IPS DF 6.9 (cell line): Measurements from ENCODE around the gene PPP2R2B.

Experiments
- DNase-seq: peaks from one replicate; pipeline ENCODE4 v3.0.0-alpha.2; 2013; ENCODE audit warnings: low read depth, low spot score
- H3K27ac ChIP-seq: one replicate; pipeline ENCODE4 v1.5.1; 2013; ENCODE audit warnings: low read length, control low read depth
- H3K27me3 ChIP-seq: 2 replicates; pipeline ENCODE4 v1.6.1; 2013; ENCODE audit warnings: mild to moderate bottlenecking, low read length; ENCODE audit not compliant: control insufficient read depth, insufficient read depth
- H3K36me3 ChIP-seq: 2 replicates; pipeline ENCODE4 v1.6.1; 2013; ENCODE audit warnings: low read length; ENCODE audit not compliant: control insufficient read depth, insufficient read depth
- H3K4me1 ChIP-seq: 2 replicates; pipeline ENCODE4 v1.6.1; 2013; ENCODE audit warnings: low read length; ENCODE audit not compliant: control insufficient read depth, insufficient read depth
- H3K4me3 ChIP-seq: 2 replicates; pipeline ENCODE4 v1.5.1; 2013; ENCODE audit warnings: mild to moderate bottlenecking, low read length
- H3K9me3 ChIP-seq: 2 replicates; pipeline ENCODE4 v1.6.1; 2013; ENCODE audit warnings: low read length, inconsistent platforms; ENCODE audit not compliant: control insufficient read depth, insufficient read depth
- WGBS: extraction: QIAGEN DNeasy Blood & Tissue Kit; methylation state at CpG from one replicate; pipeline ENCODE4 v1.1.7; 2013; ENCODE audit warnings: mixed read lengths, missing lambda C conversion rate; ENCODE audit not compliant: insufficient read length, insufficient coverage; 5-methylcytosine and 5-hydroxymethylcytosine counted together

The PPP2R2B gene

GRCh38 chr5:146660376-146660960, 218.1 kb downstream of the PPP2R2B start:
- no peaks in the 10 kb centered on the region; the same call in 1 of the 2 replicates for H3K4me1 ChIP-seq
- H3K4me3 ChIP-seq, result no peak overlapping the region
- H3K36me3 ChIP-seq, result no peaks in the 10 kb centered on the region
- no CpG with 5 or more reads among the region's 3 CpGs for WGBS
- H3K9me3 ChIP-seq, result no peaks in the 10 kb centered on the region
- no peak for DNase-seq
- H3K27ac ChIP-seq, result no peak overlapping the region
- no peaks in the 10 kb centered on the region for H3K27me3 ChIP-seq

GRCh38 chr5:146659961-146660360, 218.6 kb downstream of the PPP2R2B start:
- no peak overlapping the region for H3K27ac ChIP-seq
- DNase-seq, result no peak
- no peaks in the 10 kb centered on the region for H3K27me3 ChIP-seq
- H3K9me3 ChIP-seq, result no peaks in the 10 kb centered on the region
- no peaks in the 10 kb centered on the region for H3K36me3 ChIP-seq
- no peaks in the 10 kb centered on the region; the same call in 1 of the 2 replicates for H3K4me1 ChIP-seq
- WGBS, result no CpG with 5 or more reads among the region's 3 CpGs
- H3K4me3 ChIP-seq, result no peak overlapping the region

GRCh38 chr5:146656703-146657102, 221.9 kb downstream of the PPP2R2B start:
- H3K27ac ChIP-seq, result no peak overlapping the region
- H3K4me3 ChIP-seq, result no peak overlapping the region
- H3K4me1 ChIP-seq, result no peaks in the 10 kb centered on the region; the same call in 1 of the 2 replicates
- no peaks in the 10 kb centered on the region for H3K9me3 ChIP-seq
- no peaks in the 10 kb centered on the region for H3K27me3 ChIP-seq
- DNase-seq, result no peak
- WGBS, result no CpG with 5 or more reads among the region's 7 CpGs
- H3K36me3 ChIP-seq, result no peaks in the 10 kb centered on the region

GRCh38 chr5:146653560-146653959, 225.0 kb downstream of the PPP2R2B start:
- Histone ChIP-seq H3K4me1 (no peaks in the 10 kb centered on the region), H3K4me3 (no peak overlapping the region), H3K27ac (no peak overlapping the region), H3K9me3 (no peaks in the 10 kb centered on the region), H3K36me3 (no peaks in the 10 kb centered on the region), H3K27me3 (no peaks in the 10 kb centered on the region)
- DNase-seq, result no peak
- WGBS, result no CpG with 5 or more reads among the region's 7 CpGs

- H3K4me3 ChIP-seq, result no peak overlapping the region
- no CpG with 5 or more reads among the region's 1 CpG for WGBS
- no peaks in the 10 kb centered on the region for H3K4me1 ChIP-seq
- no peaks in the 10 kb centered on the region for H3K36me3 ChIP-seq
- no peak overlapping the region for H3K27ac ChIP-seq
- H3K9me3 ChIP-seq, result no peaks in the 10 kb centered on the region
- no peaks in the 10 kb centered on the region for H3K27me3 ChIP-seq
- no peak for DNase-seq
Observed at GRCh38 chr5:146652547-146652946, 226.0 kb downstream of the PPP2R2B start.

- no peak overlapping the region for H3K27ac ChIP-seq
- H3K9me3 ChIP-seq, result no peaks in the 10 kb centered on the region
- H3K4me1 ChIP-seq, result no peaks in the 10 kb centered on the region
- H3K36me3 ChIP-seq, result no peaks in the 10 kb centered on the region
- DNase-seq, result no peak
- H3K27me3 ChIP-seq, result no peaks in the 10 kb centered on the region
- no CpG with 5 or more reads among the region's 3 CpGs for WGBS
- no peak overlapping the region for H3K4me3 ChIP-seq
Observed at GRCh38 chr5:146647656-146648199, 230.8 kb downstream of the PPP2R2B start.

GRCh38 chr5:146646441-146646840, 232.1 kb downstream of the PPP2R2B start:
- H3K4me3 ChIP-seq, result no peak overlapping the region
- H3K27me3 ChIP-seq, result no peaks in the 10 kb centered on the region
- no peaks in the 10 kb centered on the region for H3K9me3 ChIP-seq
- no peak for DNase-seq
- H3K36me3 ChIP-seq, result no peaks in the 10 kb centered on the region
- no peak overlapping the region for H3K27ac ChIP-seq
- no CpG with 5 or more reads among the region's 1 CpG for WGBS
- H3K4me1 ChIP-seq, result no peaks in the 10 kb centered on the region

- no peak overlapping the region for H3K27ac ChIP-seq
- H3K36me3 ChIP-seq, result no peaks in the 10 kb centered on the region
- no peak overlapping the region for H3K4me3 ChIP-seq
- H3K4me1 ChIP-seq, result no peaks in the 10 kb centered on the region
- WGBS, result no CpG with 5 or more reads among the region's 1 CpG
- DNase-seq, result no peak
- no peaks in the 10 kb centered on the region for H3K9me3 ChIP-seq
- H3K27me3 ChIP-seq, result no peaks in the 10 kb centered on the region
Observed at GRCh38 chr5:146645342-146645741, 233.2 kb downstream of the PPP2R2B start.

- Histone ChIP-seq H3K4me3 (no peak overlapping the region), H3K4me1 (no peaks in the 10 kb centered on the region), H3K36me3 (no peaks in the 10 kb centered on the region), H3K27me3 (no peaks in the 10 kb centered on the region), H3K27ac (no peak overlapping the region), H3K9me3 (no peaks in the 10 kb centered on the region)
- no CpG with 5 or more reads among the region's 3 CpGs for WGBS
- no peak for DNase-seq
Observed at GRCh38 chr5:146644831-146645230, 233.7 kb downstream of the PPP2R2B start.

- no peak for DNase-seq
- WGBS, result no CpG with 5 or more reads among the region's 2 CpGs
- Histone ChIP-seq H3K4me1 (no peaks in the 10 kb centered on the region), H3K27me3 (no peaks in the 10 kb centered on the region), H3K27ac (no peak overlapping the region), H3K36me3 (no peaks in the 10 kb centered on the region), H3K9me3 (no peaks in the 10 kb centered on the region), H3K4me3 (no peak overlapping the region)
Observed at GRCh38 chr5:146643776-146644175, 234.8 kb downstream of the PPP2R2B start.

GRCh38 chr5:146642410-146642809, 236.1 kb downstream of the PPP2R2B start:
- Histone ChIP-seq H3K27me3 (no peaks in the 10 kb centered on the region), H3K36me3 (no peaks in the 10 kb centered on the region), H3K9me3 (no peaks in the 10 kb centered on the region), H3K4me3 (no peak overlapping the region), H3K4me1 (no peaks in the 10 kb centered on the region), H3K27ac (no peak overlapping the region)
- WGBS, result no CpG with 5 or more reads among the region's 3 CpGs
- DNase-seq, result no peak
